ENCODE data around the gene RAB11A.

- TF ChIP-seq CTCF (IDR thresholded peaks at IDR 0.05; ENCODE audit: borderline replicate concordance, extremely low read depth, low read length, poor library complexity, severe bottlenecking) (no peak), EZH2 (IDR thresholded peaks at IDR 0.05; ENCODE audit: borderline replicate concordance, low read depth, low read length, severe bottlenecking) (no peak)
Measured at GRCh38 chr15:65833501-65834205, 35.6 kb upstream of the RAB11A start.

Measured in DND-41 (cell line).